Measurements from ENCODE around the gene CACNG5.

Gene CACNG5

DNA sequence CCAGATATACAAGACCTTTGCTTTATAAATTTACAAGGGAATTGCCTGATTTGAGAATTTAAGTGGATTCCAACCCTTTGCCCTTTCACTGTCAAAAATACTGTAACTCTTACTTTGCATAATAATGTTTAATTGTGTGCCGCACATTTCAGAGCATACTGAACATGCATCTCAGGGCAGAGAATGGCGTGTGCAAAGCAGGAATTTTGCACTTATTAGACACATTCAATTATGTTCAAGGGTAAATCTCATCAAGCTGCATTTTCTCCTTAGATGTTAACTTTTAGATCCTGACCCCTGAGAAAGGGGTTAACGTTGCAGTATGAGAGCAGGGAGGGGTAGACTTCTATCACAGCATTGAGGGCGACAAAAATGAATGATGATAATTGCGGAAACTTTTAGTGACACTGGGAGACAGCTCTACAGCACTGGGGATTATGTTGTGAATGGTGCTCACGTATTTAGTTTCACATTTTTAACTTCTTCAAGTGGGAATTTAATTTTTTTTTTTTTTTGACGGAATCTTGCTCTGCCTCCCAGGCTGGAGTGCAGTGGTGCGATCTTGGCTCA, 75.0 kb downstream of the CACNG5 start:
- DNase-seq = no peak

DNA sequence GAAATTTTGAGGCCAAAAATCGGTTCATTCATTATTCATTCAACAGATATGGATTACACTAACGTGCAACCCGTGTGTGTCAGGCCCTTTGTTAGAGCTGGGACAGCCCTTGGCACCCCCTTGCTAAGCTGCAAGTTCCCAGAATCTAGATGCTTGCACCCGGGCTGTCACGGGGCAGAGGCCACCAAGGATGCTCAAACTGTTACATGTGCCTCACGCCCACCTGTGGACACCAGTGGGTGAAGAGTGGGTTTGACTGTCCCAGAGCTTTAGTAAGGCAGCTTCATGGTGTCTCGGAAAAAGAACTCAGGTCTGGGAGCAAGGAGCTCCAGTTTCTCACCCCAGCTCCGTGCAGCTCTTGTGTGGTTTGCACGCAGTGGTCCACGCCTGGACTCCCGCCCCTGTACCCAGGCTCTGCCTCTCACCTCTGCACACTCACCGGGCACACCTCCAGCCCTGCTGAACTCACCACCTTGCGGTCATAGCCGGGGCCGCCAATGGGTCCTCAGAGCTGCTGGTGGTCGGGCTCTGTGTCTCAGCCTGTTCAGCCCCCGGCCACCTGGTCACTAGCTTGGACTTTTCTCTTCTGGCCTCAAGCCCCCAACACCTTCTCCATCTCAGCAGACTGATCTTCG, 75.9 kb downstream of the CACNG5 start:
- DNase-seq = no peak

DNA sequence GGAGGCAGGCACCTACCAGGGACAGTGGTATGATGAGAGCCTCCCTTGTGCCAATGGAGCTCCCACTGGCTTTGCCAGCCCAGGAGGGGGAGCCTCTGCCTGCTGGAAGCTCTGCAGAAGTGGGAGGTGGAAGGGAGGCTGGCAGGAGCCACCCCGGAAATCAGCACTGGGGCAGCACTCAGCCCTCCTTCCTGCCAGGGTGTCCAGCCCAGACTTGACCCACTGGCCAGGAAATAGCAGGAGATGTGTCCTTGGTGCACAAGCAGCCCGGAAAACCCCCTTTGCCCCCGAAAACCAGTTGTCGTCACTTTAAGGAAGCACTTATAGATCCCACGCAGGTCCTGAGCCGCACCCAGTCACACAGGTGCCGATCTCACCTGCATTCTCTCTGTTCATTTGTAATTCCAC, 80.3 kb downstream of the CACNG5 start:
- DNase-seq = no peak

DNA sequence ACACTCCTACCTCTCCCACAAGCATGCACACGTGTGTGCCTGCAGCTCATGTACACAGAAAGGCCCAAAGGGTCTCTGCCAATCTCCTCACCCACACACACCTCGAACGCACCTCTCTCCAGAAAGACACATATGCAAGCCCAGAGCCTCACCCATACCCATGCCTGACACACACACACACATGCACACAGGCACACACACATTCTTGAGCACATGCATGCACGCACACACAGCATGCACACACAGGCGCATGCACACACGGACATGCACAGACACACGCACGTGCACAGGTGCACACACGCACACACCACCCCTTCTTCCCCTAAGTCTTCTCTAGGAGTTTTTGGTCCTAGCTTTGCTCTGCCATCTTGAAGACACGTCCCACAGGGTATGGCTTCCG, 80.9 kb downstream of the CACNG5 start:
- no peak for DNase-seq

DNA sequence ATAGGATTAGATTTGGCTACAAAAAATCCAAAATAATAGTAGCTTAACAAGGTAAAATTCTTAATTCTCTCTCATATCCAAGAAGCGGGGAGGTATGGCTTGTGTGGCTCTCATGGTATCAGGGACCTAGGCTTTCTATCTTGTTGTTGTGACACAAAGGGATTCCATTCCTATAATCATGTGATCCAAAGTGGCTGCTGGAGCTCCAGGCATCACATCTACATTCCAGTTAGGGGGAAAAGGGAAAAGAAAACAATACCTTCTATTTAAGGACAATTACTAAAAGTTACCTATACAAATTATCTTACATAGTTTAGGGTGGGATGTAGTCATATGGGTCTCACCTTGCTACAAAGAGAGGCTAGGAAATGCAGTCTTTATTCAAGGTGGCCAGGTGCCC, 82.0 kb downstream of the CACNG5 start:
- no peak for DNase-seq

DNA sequence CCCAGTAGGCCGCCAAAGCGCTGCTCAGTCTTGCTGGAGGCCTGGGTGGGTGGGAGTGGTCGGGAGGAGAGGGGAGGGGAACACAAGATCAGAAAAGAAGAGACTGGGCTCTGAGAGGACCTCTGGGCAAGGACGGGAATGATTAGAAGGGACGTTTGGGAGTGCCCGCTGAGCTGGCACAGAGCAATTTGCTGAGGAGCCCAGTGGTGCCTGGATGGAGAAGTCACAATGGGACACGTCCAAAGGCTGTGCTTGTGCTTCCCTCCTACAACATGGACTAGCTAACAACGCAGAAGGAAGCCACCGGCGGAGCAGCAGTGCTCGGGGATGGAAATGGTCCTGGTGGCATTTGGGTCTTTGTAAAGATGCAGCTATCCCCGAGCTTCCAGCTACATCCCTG, 84.0 kb downstream of the CACNG5 start:
- no peak for DNase-seq

DNA sequence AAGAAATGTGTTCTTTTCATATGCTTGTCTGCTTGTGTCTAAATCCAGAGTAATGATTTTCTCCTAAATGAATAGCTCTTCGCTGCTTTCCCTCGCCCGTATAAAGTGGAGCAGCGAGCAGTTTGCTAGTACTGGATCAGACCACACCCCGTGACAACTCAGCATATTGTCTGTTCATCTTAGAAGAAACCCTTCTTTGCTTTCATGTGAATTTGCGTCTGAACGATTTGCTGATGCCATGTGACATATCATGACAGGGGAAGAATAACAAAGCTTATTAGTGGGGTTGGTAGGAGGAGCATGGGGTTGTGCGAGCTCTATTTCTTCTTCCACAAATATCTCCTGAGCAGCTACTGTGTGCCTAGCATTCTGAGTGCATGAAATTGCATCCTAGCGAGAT, 85.5 kb downstream of the CACNG5 start:
- DNase-seq = no peak

DNA sequence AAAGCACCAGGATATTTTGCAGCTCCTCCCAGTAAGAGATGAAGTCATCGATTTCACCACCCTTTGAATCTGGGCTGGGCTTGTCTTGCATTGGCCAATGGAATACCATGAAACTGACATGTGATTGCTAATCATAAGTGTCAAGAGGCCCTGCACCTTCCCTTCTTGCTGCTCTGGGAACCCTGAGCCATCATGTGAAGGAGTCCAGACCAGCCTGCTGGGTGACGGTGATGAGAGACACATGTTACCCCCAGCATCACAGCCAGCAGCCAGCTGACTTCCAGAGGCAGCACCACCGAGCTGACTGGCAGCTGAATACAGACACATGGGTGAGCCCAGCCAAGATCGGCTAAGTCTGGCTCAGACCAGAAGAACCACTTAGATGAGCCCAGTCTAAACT, 86.0 kb downstream of the CACNG5 start:
- no peak for DNase-seq

DNA sequence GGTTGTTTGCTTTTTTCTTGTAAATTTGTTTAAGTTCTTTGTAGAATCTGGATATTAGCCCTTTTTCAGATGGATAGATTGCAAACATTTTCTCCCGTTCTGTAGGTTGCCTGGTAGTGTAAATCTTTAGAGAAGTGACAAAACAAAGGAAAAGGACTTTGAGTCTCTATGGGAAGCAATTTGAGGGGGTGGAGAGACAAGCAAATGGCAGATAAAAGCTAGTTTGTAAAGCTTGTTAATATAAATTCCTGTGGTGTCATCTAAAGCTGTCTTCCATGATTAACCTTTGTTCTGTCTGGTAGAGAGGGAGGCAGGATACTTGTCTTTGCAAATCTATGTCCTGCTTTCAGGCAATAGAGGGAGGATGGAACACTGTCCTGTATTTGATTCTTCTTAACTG, 89.0 kb downstream of the CACNG5 start:
- no peak for DNase-seq

DNA sequence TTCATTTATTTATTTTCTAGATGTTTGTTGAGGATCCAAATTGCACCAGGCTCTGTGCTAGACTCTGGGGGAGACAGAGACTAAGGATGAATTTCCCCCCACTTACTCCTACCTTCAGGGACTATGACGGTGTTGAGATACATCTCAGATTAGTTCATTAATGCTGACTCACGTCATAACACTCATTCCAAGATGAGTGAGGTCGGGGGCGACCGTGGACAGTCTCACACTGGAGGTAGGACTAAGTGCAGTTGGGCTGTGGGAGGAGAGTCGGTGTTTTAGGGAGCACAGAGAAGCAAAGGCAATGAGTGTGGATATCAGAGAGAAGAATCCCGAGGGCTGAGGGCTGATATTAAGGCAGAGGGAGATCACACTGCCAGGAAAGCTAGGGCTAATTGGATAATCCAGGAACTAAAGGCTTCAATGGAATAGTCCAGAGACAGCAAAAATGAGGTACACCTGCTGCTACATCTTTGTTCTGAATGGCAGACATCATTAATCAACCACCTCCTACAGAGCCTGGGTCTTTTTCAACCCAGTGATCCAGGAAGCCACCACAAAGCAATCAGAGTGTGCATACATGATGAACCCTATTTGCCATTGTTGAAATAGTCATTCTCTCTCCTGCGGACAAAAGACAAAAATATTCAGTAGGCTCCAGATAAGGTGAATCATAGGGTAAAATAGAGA, 91.0 kb downstream of the CACNG5 start:
- no peak for DNase-seq

DNA sequence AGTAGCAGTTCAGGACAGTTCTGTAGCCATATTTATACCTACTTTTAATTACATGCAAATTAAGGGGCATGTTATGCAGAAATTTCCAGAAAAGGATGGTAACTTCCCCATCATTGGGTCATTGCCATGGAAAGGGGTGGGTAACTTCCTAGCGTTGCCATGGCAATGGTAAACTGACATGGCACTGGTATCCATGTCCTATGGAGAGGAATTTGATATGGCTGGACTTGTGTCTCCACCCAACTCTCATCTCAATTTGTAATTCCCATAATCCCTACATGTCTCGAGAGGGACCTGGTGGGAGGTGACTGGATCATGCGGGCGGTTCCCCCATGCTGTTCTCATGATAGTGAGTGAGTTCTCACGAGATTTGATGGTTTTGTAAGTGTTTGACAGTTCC, 94.0 kb downstream of the CACNG5 start:
- no peak for DNase-seq

DNA sequence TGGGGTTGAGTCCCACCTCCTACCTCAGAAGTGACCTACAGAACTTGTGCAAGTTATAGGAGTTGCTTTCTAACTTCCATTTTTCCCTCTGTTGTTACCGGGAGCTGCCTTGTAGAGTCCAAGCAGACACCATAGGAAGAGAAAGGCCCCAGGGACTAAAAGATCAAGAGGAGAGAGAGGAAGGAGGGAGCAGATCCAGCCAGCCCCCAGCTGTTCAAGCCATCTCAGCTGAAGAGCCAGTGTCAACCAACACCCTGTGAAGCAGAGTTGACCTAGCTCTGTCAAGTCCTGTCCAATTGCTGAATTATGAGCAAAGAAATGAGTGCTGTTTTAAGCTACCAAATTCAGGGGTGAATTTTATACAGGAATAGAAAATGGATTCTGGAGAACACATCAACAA, 94.7 kb downstream of the CACNG5 start:
- DNase-seq = no peak

DNA sequence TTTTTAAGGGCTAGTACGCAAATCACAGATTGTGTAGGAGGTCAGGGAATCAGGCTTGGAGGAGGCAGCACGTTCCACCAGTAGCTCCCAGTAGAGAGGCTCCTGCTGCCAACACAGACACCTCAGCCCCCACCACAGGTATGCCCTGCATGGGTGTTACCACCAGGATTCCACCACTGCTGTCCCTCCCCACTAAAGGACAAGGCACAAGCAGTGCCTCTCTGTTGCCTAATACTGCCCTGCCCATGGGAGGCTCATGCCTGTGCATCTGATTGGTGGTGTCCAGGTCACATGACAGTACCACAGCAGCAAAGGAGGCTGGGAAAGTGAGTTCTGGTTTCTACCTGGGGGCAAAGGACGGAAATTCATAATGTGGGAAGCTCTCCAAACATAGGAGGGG, 96.0 kb downstream of the CACNG5 start:
- DNase-seq = no peak

DNA sequence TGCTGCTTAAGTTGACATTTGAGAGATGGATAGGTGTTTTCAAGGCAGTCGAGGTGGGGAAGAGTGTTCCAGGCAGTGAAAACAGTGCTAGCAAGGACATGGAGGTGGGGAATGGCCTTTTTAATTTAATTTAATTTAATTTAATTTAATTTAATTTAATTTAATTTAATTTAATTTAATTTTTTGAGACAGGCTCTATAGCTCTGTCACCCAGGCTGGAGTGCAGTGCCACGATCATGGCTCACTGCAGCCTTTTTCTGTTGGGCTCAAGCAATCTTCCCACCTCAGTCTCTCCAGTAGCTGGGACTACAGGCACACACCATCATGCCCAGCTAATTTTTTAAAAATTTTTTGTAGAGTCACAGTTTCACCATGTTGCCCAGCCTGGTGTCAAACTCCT, 97.4 kb downstream of the CACNG5 start:
- DNase-seq = no peak

DNA sequence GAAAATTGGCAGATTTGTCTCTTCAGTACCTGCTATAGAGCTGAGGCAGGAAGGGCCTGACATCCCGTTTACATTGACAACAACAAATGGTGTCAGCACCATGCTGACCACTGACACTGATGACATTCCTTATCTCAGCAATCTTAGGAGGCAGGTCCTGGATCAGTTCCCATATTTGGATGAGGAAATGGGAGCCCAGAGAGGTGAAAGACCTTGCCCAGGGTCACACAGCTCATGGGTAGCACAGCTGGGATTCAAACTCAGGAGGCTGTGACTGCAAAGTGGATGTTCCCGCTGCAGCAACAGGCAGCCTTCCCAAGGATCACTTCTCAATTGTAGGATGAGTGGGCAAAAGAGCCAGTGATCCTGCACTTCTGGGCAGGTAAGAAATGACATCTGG, 99.1 kb downstream of the CACNG5 start:
- no peak for DNase-seq
